ENCODE data around the gene SPTLC3.

GRCh38 chr20:12962895-12963294 lies 45.9 kb upstream of the SPTLC3 start:
- TF ChIP-seq CTCF (IDR thresholded peaks at IDR 0.05; ENCODE audit: poor library complexity) (no peak), EZH2phosphoT487 (IDR thresholded peaks at IDR 0.05; ENCODE audit: low read depth, severe bottlenecking, unreplicated experiment) (no peak)
